GM12878 (cell line): ENCODE data around the gene TARBP1.

Experiments
- CEBPB ChIP-seq, 2 experiments: fragments of 150-350 bp in 1 of 2; IDR thresholded peaks; 2 replicates each; pipeline ENCODE4 v1.6.1; 2012 to 2014; ENCODE audit warnings: low read depth in 2 of 2, low read length in 2 of 2, borderline replicate concordance in 1 of 2, inconsistent platforms in 1 of 2
- CHD4 ChIP-seq: fragments of 200-600 bp; sonication (generic); IDR thresholded peaks from 2 replicates; pipeline ENCODE4 v1.6.1; 2016; ENCODE audit warnings: mild to moderate bottlenecking
- FOXM1 ChIP-seq: IDR thresholded peaks from 2 replicates; pipeline ENCODE4 v1.6.1; 2012; ENCODE audit warnings: low read depth, mild to moderate bottlenecking, inconsistent platforms, low read length, moderate library complexity
- SMC3 ChIP-seq: IDR thresholded peaks from 2 replicates; pipeline ENCODE4 v1.6.1; 2011; ENCODE audit warnings: low read length, improper control_type of control experiment, borderline replicate concordance
- TF ChIP-seq, protein P1 (sequence below), 3 experiments: IDR thresholded peaks in 2 of 3; conservative IDR thresholded peaks in 1 of 3; 2 replicates each; pipeline ENCODE4 v1.5.1; 2011; ENCODE audit warnings: low read depth in 3 of 3, low read length in 3 of 3, mild to moderate bottlenecking in 3 of 3, control low read depth in 2 of 3, moderate library complexity in 2 of 3, inconsistent platforms in 1 of 3, mixed read lengths in 1 of 3; ENCODE audit not compliant: control insufficient read depth in 2 of 3, insufficient read depth in 1 of 3; ENCODE audit errors: extremely low read depth in 1 of 3

DNA sequence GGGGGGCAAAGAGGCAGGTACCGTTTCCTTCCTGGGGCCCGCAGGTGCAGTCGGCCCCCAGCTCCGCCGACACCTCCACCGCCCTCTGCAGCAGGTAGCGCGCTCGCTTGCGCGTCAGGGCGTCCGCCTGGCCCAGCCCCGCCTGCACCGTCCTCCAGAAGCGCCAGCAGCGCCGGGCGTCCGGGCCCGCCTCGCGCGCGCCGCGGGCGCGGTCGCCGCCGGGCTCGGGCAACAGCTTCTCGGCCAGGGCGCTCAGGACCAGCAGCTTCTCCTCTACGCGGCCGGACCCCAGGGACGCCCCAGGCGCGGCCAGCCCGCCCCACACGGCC is 863 bp downstream of the TARBP1 start:
- TF ChIP-seq, protein P1, sequence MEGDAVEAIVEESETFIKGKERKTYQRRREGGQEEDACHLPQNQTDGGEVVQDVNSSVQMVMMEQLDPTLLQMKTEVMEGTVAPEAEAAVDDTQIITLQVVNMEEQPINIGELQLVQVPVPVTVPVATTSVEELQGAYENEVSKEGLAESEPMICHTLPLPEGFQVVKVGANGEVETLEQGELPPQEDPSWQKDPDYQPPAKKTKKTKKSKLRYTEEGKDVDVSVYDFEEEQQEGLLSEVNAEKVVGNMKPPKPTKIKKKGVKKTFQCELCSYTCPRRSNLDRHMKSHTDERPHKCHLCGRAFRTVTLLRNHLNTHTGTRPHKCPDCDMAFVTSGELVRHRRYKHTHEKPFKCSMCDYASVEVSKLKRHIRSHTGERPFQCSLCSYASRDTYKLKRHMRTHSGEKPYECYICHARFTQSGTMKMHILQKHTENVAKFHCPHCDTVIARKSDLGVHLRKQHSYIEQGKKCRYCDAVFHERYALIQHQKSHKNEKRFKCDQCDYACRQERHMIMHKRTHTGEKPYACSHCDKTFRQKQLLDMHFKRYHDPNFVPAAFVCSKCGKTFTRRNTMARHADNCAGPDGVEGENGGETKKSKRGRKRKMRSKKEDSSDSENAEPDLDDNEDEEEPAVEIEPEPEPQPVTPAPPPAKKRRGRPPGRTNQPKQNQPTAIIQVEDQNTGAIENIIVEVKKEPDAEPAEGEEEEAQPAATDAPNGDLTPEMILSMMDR (IDR thresholded peaks at IDR 0.05 in 2 of 3, conservative IDR thresholded peaks at IDR 0.05 in 1 of 3; ENCODE audit: control insufficient read depth in 2 of 3, extremely low read depth in 1 of 3, insufficient read depth in 1 of 3, low read depth in 3 of 3, low read length in 3 of 3): no peak
- no peak for TF ChIP-seq FOXM1
- TF ChIP-seq SMC3: no peak
- no peak for TF ChIP-seq CHD4
- no peak for TF ChIP-seq CEBPB (IDR thresholded peaks at IDR 0.05; ENCODE audit: borderline replicate concordance in 1 of 2, low read depth in 2 of 2, low read length in 2 of 2)
